ENCODE data around the gene RANBP10. TPM values are rescaled to one million over a fixed set of nuclear protein-coding genes. Genes with fewer than 3 reads are reported as not detected.
"Not testable (repeated sequence)": the region's sequence is repeated elsewhere in the genome, so short reads cannot be mapped to it uniquely, and the experiment has no call there.

The RANBP10 gene
- total and polyA plus RNA-seq, 4 donors, result 9.8 to 15.5 (median 13.8) TPM

DNA sequence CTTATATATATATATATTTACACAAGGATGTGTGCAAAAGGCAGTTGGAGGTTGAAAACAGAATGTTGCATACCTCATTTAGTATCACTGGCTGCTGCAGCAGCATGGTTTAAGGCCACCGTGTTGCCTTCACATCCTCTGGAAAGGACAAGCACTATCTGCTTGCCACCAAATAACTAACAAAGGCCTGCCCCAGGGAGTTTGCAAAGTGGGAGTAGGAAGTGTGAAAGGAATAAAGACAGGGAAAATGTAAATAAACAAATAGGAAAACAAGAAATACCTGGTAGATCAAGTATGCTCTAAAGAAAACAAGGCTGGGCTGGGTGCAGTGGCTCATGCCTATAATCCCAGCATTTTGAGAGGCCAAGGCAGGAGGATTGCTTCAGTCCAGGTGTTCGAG, 53.7 kb downstream of the RANBP10 start:
- H3K9ac ChIP-seq (ENCODE audit: low read depth in 1 of 2, low read length in 2 of 2), result no peak overlapping the region
- DNase-seq (ENCODE audit: low spot score), result no peak
- H3K36me3 ChIP-seq (ENCODE audit: control insufficient read depth in 4 of 4, insufficient read depth in 3 of 4, low read depth in 1 of 4, low read length in 3 of 4), result peaks cover 0 to 30% (median 7%) of the 10 kb centered on the region in 4 donors
- no peak overlapping the region for H3K27ac ChIP-seq (ENCODE audit: low read depth in 1 of 2, low read length in 2 of 2)
- WGBS, result 92% methylated on average over 2 of the region's 2 CpGs
- no peak overlapping the region for H3K4me3 ChIP-seq (ENCODE audit: low read depth in 1 of 3, low read length in 3 of 3)
- H3K4me1 ChIP-seq (ENCODE audit: control insufficient read depth in 4 of 4, insufficient read depth in 4 of 4, low read length in 3 of 4), result no peaks in the 10 kb centered on the region
- TF ChIP-seq RXRA (IDR thresholded peaks at IDR 0.05), result no peak
- no peak for TF ChIP-seq JUND (IDR thresholded peaks at IDR 0.05)
- no peak for TF ChIP-seq NR2F2 (IDR thresholded peaks at IDR 0.05)
- TF ChIP-seq GABPA (IDR thresholded peaks at IDR 0.05 in 1 of 2, conservative IDR thresholded peaks at IDR 0.05 in 1 of 2), result no peak
- TF ChIP-seq, protein P1, sequence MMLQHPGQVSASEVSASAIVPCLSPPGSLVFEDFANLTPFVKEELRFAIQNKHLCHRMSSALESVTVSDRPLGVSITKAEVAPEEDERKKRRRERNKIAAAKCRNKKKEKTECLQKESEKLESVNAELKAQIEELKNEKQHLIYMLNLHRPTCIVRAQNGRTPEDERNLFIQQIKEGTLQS (IDR thresholded peaks at IDR 0.05), result no peak
- TF ChIP-seq FOXA2 (IDR thresholded peaks at IDR 0.05), result no peak
- TF ChIP-seq FOXA1 (IDR thresholded peaks at IDR 0.05), result no peak
- TF ChIP-seq, protein P2, sequence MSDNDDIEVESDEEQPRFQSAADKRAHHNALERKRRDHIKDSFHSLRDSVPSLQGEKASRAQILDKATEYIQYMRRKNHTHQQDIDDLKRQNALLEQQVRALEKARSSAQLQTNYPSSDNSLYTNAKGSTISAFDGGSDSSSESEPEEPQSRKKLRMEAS (IDR thresholded peaks at IDR 0.05), result no peak
- TF ChIP-seq, protein P3, sequence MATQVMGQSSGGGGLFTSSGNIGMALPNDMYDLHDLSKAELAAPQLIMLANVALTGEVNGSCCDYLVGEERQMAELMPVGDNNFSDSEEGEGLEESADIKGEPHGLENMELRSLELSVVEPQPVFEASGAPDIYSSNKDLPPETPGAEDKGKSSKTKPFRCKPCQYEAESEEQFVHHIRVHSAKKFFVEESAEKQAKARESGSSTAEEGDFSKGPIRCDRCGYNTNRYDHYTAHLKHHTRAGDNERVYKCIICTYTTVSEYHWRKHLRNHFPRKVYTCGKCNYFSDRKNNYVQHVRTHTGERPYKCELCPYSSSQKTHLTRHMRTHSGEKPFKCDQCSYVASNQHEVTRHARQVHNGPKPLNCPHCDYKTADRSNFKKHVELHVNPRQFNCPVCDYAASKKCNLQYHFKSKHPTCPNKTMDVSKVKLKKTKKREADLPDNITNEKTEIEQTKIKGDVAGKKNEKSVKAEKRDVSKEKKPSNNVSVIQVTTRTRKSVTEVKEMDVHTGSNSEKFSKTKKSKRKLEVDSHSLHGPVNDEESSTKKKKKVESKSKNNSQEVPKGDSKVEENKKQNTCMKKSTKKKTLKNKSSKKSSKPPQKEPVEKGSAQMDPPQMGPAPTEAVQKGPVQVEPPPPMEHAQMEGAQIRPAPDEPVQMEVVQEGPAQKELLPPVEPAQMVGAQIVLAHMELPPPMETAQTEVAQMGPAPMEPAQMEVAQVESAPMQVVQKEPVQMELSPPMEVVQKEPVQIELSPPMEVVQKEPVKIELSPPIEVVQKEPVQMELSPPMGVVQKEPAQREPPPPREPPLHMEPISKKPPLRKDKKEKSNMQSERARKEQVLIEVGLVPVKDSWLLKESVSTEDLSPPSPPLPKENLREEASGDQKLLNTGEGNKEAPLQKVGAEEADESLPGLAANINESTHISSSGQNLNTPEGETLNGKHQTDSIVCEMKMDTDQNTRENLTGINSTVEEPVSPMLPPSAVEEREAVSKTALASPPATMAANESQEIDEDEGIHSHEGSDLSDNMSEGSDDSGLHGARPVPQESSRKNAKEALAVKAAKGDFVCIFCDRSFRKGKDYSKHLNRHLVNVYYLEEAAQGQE (IDR thresholded peaks at IDR 0.05), result no peak
- no peak for TF ChIP-seq YY1 (IDR thresholded peaks at IDR 0.05)
- no peak for TF ChIP-seq HNF4A (conservative IDR thresholded peaks at IDR 0.05)
- no peak for TF ChIP-seq EGR1 (IDR thresholded peaks at IDR 0.05; ENCODE audit: low read depth in 2 of 2)
- no peak for TF ChIP-seq HNF4G (IDR thresholded peaks at IDR 0.05)
- no peak for TF ChIP-seq RAD21 (IDR thresholded peaks at IDR 0.05)
- no peak for TF ChIP-seq SP1 (IDR thresholded peaks at IDR 0.05)
- TF ChIP-seq, protein P4, sequence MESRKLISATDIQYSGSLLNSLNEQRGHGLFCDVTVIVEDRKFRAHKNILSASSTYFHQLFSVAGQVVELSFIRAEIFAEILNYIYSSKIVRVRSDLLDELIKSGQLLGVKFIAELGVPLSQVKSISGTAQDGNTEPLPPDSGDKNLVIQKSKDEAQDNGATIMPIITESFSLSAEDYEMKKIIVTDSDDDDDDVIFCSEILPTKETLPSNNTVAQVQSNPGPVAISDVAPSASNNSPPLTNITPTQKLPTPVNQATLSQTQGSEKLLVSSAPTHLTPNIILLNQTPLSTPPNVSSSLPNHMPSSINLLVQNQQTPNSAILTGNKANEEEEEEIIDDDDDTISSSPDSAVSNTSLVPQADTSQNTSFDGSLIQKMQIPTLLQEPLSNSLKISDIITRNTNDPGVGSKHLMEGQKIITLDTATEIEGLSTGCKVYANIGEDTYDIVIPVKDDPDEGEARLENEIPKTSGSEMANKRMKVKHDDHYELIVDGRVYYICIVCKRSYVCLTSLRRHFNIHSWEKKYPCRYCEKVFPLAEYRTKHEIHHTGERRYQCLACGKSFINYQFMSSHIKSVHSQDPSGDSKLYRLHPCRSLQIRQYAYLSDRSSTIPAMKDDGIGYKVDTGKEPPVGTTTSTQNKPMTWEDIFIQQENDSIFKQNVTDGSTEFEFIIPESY (IDR thresholded peaks at IDR 0.05), result no peak
- no peaks in the 10 kb centered on the region for H3K9me3 ChIP-seq (ENCODE audit: control insufficient read depth in 4 of 4, low read length in 3 of 4)
- H3K27me3 ChIP-seq (ENCODE audit: control insufficient read depth in 4 of 4, insufficient read depth in 4 of 4, low read length in 3 of 4), result no peaks in the 10 kb centered on the region

DNA sequence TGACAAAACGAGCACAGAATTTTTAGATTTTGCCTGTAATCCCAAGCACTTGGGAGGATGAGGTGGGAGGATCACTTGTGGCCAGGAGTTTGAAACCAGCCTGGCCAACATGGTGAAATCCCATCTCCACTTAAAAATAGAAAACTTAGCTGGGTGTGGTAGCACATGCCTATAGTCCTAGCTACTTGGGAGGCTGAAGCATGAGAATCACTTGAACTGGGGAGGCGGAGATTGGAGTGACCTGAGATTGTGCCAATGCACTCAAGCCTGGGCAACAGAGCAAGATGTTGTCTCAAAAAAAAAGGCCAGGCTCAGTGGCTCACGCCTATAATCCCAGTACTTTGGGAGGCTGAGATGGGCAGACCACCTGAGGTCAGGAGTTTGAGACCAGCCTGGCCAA, 55.0 kb downstream of the RANBP10 start:
- not testable (repeated sequence) for H3K9me3 ChIP-seq (ENCODE audit: control insufficient read depth in 4 of 4, low read length in 3 of 4); DNase-seq (ENCODE audit: low spot score); H3K4me1 ChIP-seq (ENCODE audit: control insufficient read depth in 4 of 4, insufficient read depth in 4 of 4, low read length in 3 of 4); H3K4me3 ChIP-seq (ENCODE audit: low read depth in 1 of 3, low read length in 3 of 3); H3K9ac ChIP-seq (ENCODE audit: low read depth in 1 of 2, low read length in 2 of 2); H3K27ac ChIP-seq (ENCODE audit: low read depth in 1 of 2, low read length in 2 of 2); H3K27me3 ChIP-seq (ENCODE audit: control insufficient read depth in 4 of 4, insufficient read depth in 4 of 4, low read length in 3 of 4)
- WGBS, result 99% methylated on average over 3 of the region's 3 CpGs
- H3K36me3 ChIP-seq (ENCODE audit: control insufficient read depth in 4 of 4, insufficient read depth in 3 of 4, low read depth in 1 of 4, low read length in 3 of 4), result peaks cover 0 to 28% (median 10%) of the 10 kb centered on the region in 4 donors

All from liver (tissue), 9 donors.